Urinary bladder (tissue), 4 donors: Measurements from ENCODE around the gene CACNA1C. TPM values are rescaled to one million over a fixed set of nuclear protein-coding genes. Genes with fewer than 3 reads are reported as not detected.
A peak's percentile ranks its signal among the peaks of the same experiment; 100 is the strongest.
"Not testable (repeated sequence)": the region's sequence is repeated elsewhere in the genome, so short reads cannot be mapped to it uniquely, and the experiment has no call there.

Experiments
- DNase-seq: peaks from one replicate; pipeline ENCODE4 v3.0.0-alpha.2; 2015; ENCODE audit errors: extremely low spot score
- H3K27ac ChIP-seq: one replicate; pipeline ENCODE4 v1.5.1; 2013; ENCODE audit warnings: low read depth, mild to moderate bottlenecking, moderate library complexity
- H3K36me3 ChIP-seq: one replicate; pipeline ENCODE4 v1.6.1; 2013; ENCODE audit warnings: mild to moderate bottlenecking, moderate library complexity; ENCODE audit not compliant: insufficient read depth
- H3K4me1 ChIP-seq: one replicate; pipeline ENCODE4 v1.6.1; 2013; ENCODE audit warnings: mild to moderate bottlenecking, moderate library complexity; ENCODE audit not compliant: insufficient read depth
- H3K4me3 ChIP-seq: one replicate; pipeline ENCODE4 v1.5.1; 2013; ENCODE audit warnings: low read depth, low read length
- WGBS: extraction: QIAGEN DNeasy Blood & Tissue Kit; methylation state at CpG from one replicate; pipeline ENCODE4 v1.1.7; 2013; 5-methylcytosine and 5-hydroxymethylcytosine counted together
- polyA plus RNA-seq: library from polyadenylated mRNA; stranded (reverse); fragments of 200-250 nt; gene quantifications from one replicate; pipeline ENCODE4 v1.2.3, GENCODE V29; 2013
- total RNA-seq: library from RNA; depleted of rRNA; stranded (reverse); fragments of >200 nt; gene quantifications from one replicate; pipeline ENCODE4 v1.2.3, GENCODE V29; 2014
- donor health status: healthy with polysubstance abuse.
- donor health status: healthy.

The CACNA1C gene
- total and polyA plus RNA-seq, 2 donors, result 25.7 to 34.5 TPM

GRCh38 chr12:2684026-2684325 lies 631.2 kb downstream of the CACNA1C start:
- not testable (repeated sequence) for H3K36me3 ChIP-seq, H3K27ac ChIP-seq, H3K4me1 ChIP-seq, H3K4me3 ChIP-seq, DNase-seq
- 81% methylated on average over 6 of the region's 6 CpGs for WGBS

- H3K36me3 ChIP-seq, H3K4me1 ChIP-seq, DNase-seq, H3K4me3 ChIP-seq, H3K27ac ChIP-seq: not testable (repeated sequence)
- 78% methylated on average over 20 of the region's 20 CpGs for whole genome bisulfite sequencing
These were observed 633.0 kb downstream of the CACNA1C start for GRCh38 chr12:2685620-2686279.

- 96% methylated on average over 5 of the region's 5 CpGs for WGBS
- H3K4me1 ChIP-seq, result no peaks in the 10 kb centered on the region
- H3K4me3 ChIP-seq, result no peak overlapping the region
- no peak for DNase-seq
- no peaks in the 10 kb centered on the region for H3K36me3 ChIP-seq
- H3K27ac ChIP-seq, result no peak overlapping the region
These were observed 633.5 kb downstream of the CACNA1C start for GRCh38 chr12:2686280-2686646.

- Histone ChIP-seq H3K4me3 (no peak overlapping the region), H3K36me3 (no peaks in the 10 kb centered on the region), H3K27ac (no peak overlapping the region), H3K4me1 (no peaks in the 10 kb centered on the region)
- DNase-seq, result no peak
- WGBS, result 94% methylated on average over 5 of the region's 5 CpGs
These were observed 634.3 kb downstream of the CACNA1C start for GRCh38 chr12:2687058-2687457.

GRCh38 chr12:2687726-2688125 lies 634.9 kb downstream of the CACNA1C start:
- Histone ChIP-seq H3K4me3 (no peak overlapping the region), H3K27ac (no peak overlapping the region), H3K4me1 (no peaks in the 10 kb centered on the region), H3K36me3 (no peaks in the 10 kb centered on the region)
- DNase-seq, result no peak
- WGBS, result 82% methylated on average over 7 of the region's 7 CpGs

GRCh38 chr12:2688381-2688931 lies 635.7 kb downstream of the CACNA1C start:
- H3K36me3 ChIP-seq, result no peaks in the 10 kb centered on the region
- 93% methylated on average over 20 of the region's 20 CpGs for WGBS
- DNase-seq, result no peak

GRCh38 chr12:2689393-2689792 lies 636.6 kb downstream of the CACNA1C start:
- no peak overlapping the region for H3K27ac ChIP-seq
- no peak for DNase-seq
- H3K4me1 ChIP-seq, result no peaks in the 10 kb centered on the region
- WGBS, result 91% methylated on average over 9 of the region's 9 CpGs
- H3K4me3 ChIP-seq, result no peak overlapping the region
- no peaks in the 10 kb centered on the region for H3K36me3 ChIP-seq

More at GRCh38 chr12:2688381-2688931, 635.7 kb downstream of the CACNA1C start:
- Histone ChIP-seq H3K4me1 (no peaks in the 10 kb centered on the region), H3K4me3 (no peak overlapping the region), H3K27ac (no peak overlapping the region)

- H3K4me1 ChIP-seq, result no peaks in the 10 kb centered on the region
- H3K36me3 ChIP-seq, result no peaks in the 10 kb centered on the region
- 81% methylated on average over 8 of the region's 8 CpGs for WGBS
- DNase-seq, result no peak
- no peak overlapping the region for H3K4me3 ChIP-seq
- H3K27ac ChIP-seq, result no peak overlapping the region
These were observed 637.1 kb downstream of the CACNA1C start for GRCh38 chr12:2689879-2690278.

GRCh38 chr12:2690348-2691005 lies 637.7 kb downstream of the CACNA1C start:
- DNase-seq, result no peak

GRCh38 chr12:2691006-2691344 lies 638.2 kb downstream of the CACNA1C start:
- no peaks in the 10 kb centered on the region for H3K36me3 ChIP-seq
- H3K4me3 ChIP-seq, result peak overlapping the region; percentile 44
- 44% methylated on average over 28 of the region's 28 CpGs for WGBS
- H3K4me1 ChIP-seq, result no peaks in the 10 kb centered on the region
- DNase-seq, result peak; percentile 15
- no peak overlapping the region for H3K27ac ChIP-seq

More at GRCh38 chr12:2690348-2691005, 637.7 kb downstream of the CACNA1C start:
- peak overlapping the region; percentile 44 for H3K4me3 ChIP-seq
- H3K36me3 ChIP-seq, result no peaks in the 10 kb centered on the region
- 70% methylated on average over 14 of the region's 14 CpGs for WGBS
- no peak overlapping the region for H3K27ac ChIP-seq
- no peaks in the 10 kb centered on the region for H3K4me1 ChIP-seq

GRCh38 chr12:2691345-2692071 lies 638.7 kb downstream of the CACNA1C start:
- DNase-seq, result no peak
- whole genome bisulfite sequencing, result 37% methylated on average over 62 of the region's 62 CpGs

GRCh38 chr12:2692080-2692479 lies 639.3 kb downstream of the CACNA1C start:
- Histone ChIP-seq H3K27ac (no peak overlapping the region), H3K4me3 (peak overlapping the region; percentile 44), H3K36me3 (no peaks in the 10 kb centered on the region), H3K4me1 (no peaks in the 10 kb centered on the region)
- 72% methylated on average over 13 of the region's 13 CpGs for WGBS
- DNase-seq, result no peak

More at GRCh38 chr12:2691345-2692071, 638.7 kb downstream of the CACNA1C start:
- Histone ChIP-seq H3K4me3 (peak overlapping the region; percentile 44), H3K4me1 (no peaks in the 10 kb centered on the region), H3K27ac (no peak overlapping the region), H3K36me3 (no peaks in the 10 kb centered on the region)

- 40% methylated on average over 10 of the region's 10 CpGs for WGBS
- Histone ChIP-seq H3K4me1 (no peaks in the 10 kb centered on the region), H3K27ac (no peak overlapping the region), H3K4me3 (no peak overlapping the region), H3K36me3 (no peaks in the 10 kb centered on the region)
- DNase-seq, result no peak
These were observed 640.6 kb downstream of the CACNA1C start for GRCh38 chr12:2693244-2693860.
